ENCODE results near the gene OR5AS1.
"Not testable (repeated sequence)": the region's sequence is repeated elsewhere in the genome, so short reads cannot be mapped to it uniquely, and the experiment has no call there.

The OR5AS1 gene

GRCh38 chr11:56027354-56027753 is at the start of gene OR5AS1:
TSS of gene OR5AS1 (plus strand) at chr11:56027654. CDS start at chr11:56030419, 2,765 bp downstream.
- DNase-seq (ENCODE audit: low spot score) = no peak

- no peak for DNase-seq (ENCODE audit: low spot score)
These were observed 32.9 kb upstream of the OR5AS1 start, which contains the start of gene OR5F1 for GRCh38 chr11:55994525-55994924. TSS of gene OR5F1 (minus strand) at chr11:55994625. CDS start at chr11:55994625, 0 bp downstream.

- DNase-seq (ENCODE audit: low spot score) = no peak
These were observed 16.7 kb upstream of the OR5AS1 start for GRCh38 chr11:56010716-56011115.

- DNase-seq (ENCODE audit: low spot score) = no peak
These were observed 13.6 kb upstream of the OR5AS1 start for GRCh38 chr11:56013805-56014204.

- no peak for DNase-seq (ENCODE audit: low spot score)
These were observed 18.1 kb downstream of the OR5AS1 start for GRCh38 chr11:56045538-56045937.

GRCh38 chr11:56048480-56048879 is 21.0 kb downstream of the OR5AS1 start:
- DNase-seq (ENCODE audit: low spot score) = no peak

GRCh38 chr11:56049487-56049886 is 22.0 kb downstream of the OR5AS1 start:
- DNase-seq (ENCODE audit: low spot score) = no peak

- DNase-seq (ENCODE audit: low spot score) = not testable (repeated sequence)
These were observed 28.9 kb downstream of the OR5AS1 start for GRCh38 chr11:56056366-56056765.

- not testable (repeated sequence) for DNase-seq (ENCODE audit: low spot score)
These were observed 30.3 kb downstream of the OR5AS1 start for GRCh38 chr11:56057661-56058237.

- DNase-seq (ENCODE audit: low spot score) = not testable (repeated sequence)
These were observed 30.9 kb downstream of the OR5AS1 start for GRCh38 chr11:56058260-56058780.

GRCh38 chr11:56066980-56067379 is 39.5 kb downstream of the OR5AS1 start:
- DNase-seq (ENCODE audit: low spot score) = no peak
